Type B pancreatic cell (in vitro differentiated cells): ENCODE results near the gene DDX1. TPM values are rescaled to one million over a fixed set of nuclear protein-coding genes. Genes with fewer than 3 reads are reported as not detected.
"Not testable (repeated sequence)": the region's sequence is repeated elsewhere in the genome, so short reads cannot be mapped to it uniquely, and the experiment has no call there.

Experiments
- DNase-seq: peaks from one replicate; pipeline ENCODE4 v3.0.0; 2021; ENCODE audit warnings: mixed read lengths; ENCODE audit not compliant: unreplicated experiment; ENCODE audit errors: extremely low spot score
- H3K27ac Mint-ChIP-seq: 2 replicates; pipeline ENCODE4 v1.8.0; 2021; ENCODE audit warnings: mild to moderate bottlenecking, mixed read lengths
- H3K27me3 Mint-ChIP-seq: 2 replicates; pipeline ENCODE4 v1.8.0; 2021; ENCODE audit warnings: mixed read lengths
- H3K36me3 Mint-ChIP-seq: 2 replicates; pipeline ENCODE4 v1.8.0; 2021; ENCODE audit warnings: mixed read lengths
- H3K4me1 Mint-ChIP-seq: one replicate; pipeline ENCODE4 v1.8.0; 2021; ENCODE audit warnings: mixed read lengths; ENCODE audit not compliant: unreplicated experiment
- H3K4me3 Mint-ChIP-seq: 2 replicates; pipeline ENCODE4 v1.8.0; 2021; ENCODE audit warnings: mild to moderate bottlenecking, mixed read lengths
- H3K9me3 Mint-ChIP-seq: 2 replicates; pipeline ENCODE4 v1.8.0; 2021; ENCODE audit warnings: mixed read lengths
- CTCF ChIP-seq: fragments of 200-600 bp; sonication (generic); conservative IDR thresholded peaks from 2 replicates; pipeline ENCODE4 v1.5.0; 2021; ENCODE audit warnings: antibody characterized with exemption, mild to moderate bottlenecking
- total RNA-seq: library from RNA; stranded (reverse); gene quantifications from 2 replicates; pipeline ENCODE4 v1.2.1, GENCODE V29; 2021; ENCODE audit warnings: low replicate concordance

Gene DDX1
- total RNA-seq, 1 donor from 2014 or later: 111 TPM

GRCh38 chr2:15608392-15608761, 16.7 kb downstream of the DDX1 start:
- peaks cover 49% of the 10 kb centered on the region for H3K36me3 Mint-ChIP-seq

GRCh38 chr2:15609341-15610042, 17.8 kb downstream of the DDX1 start:
- TF ChIP-seq CTCF: no peak
- no peaks in the 10 kb centered on the region for H3K27me3 Mint-ChIP-seq
- peaks cover 50% of the 10 kb centered on the region for H3K36me3 Mint-ChIP-seq
- no peaks in the 10 kb centered on the region for H3K9me3 Mint-ChIP-seq
- H3K27ac Mint-ChIP-seq: no peak overlapping the region
- no peaks in the 10 kb centered on the region for H3K4me1 Mint-ChIP-seq
- DNase-seq: no peak
- no peak overlapping the region for H3K4me3 Mint-ChIP-seq

More at GRCh38 chr2:15608392-15608761, 16.7 kb downstream of the DDX1 start:
- no peaks in the 10 kb centered on the region for H3K27me3 Mint-ChIP-seq
- no peak for DNase-seq
- no peaks in the 10 kb centered on the region for H3K9me3 Mint-ChIP-seq
- H3K4me3 Mint-ChIP-seq: no peak overlapping the region
- no peak for TF ChIP-seq CTCF
- no peaks in the 10 kb centered on the region for H3K4me1 Mint-ChIP-seq
- no peak overlapping the region for H3K27ac Mint-ChIP-seq

GRCh38 chr2:15610430-15610952, 18.8 kb downstream of the DDX1 start:
- no peaks in the 10 kb centered on the region for H3K4me1 Mint-ChIP-seq
- H3K4me3 Mint-ChIP-seq: no peak overlapping the region
- H3K27me3 Mint-ChIP-seq: no peaks in the 10 kb centered on the region
- H3K9me3 Mint-ChIP-seq: no peaks in the 10 kb centered on the region
- H3K36me3 Mint-ChIP-seq: peaks cover 40% of the 10 kb centered on the region
- H3K27ac Mint-ChIP-seq: no peak overlapping the region
- DNase-seq: no peak
- TF ChIP-seq CTCF: no peak

- not testable (repeated sequence) for H3K4me1 Mint-ChIP-seq, H3K4me3 Mint-ChIP-seq, DNase-seq, H3K27ac Mint-ChIP-seq, H3K9me3 Mint-ChIP-seq, H3K27me3 Mint-ChIP-seq
- H3K36me3 Mint-ChIP-seq: peaks cover 36% of the 10 kb centered on the region
These were observed 20.4 kb downstream of the DDX1 start for GRCh38 chr2:15612101-15612500.

GRCh38 chr2:15613736-15614429, 22.2 kb downstream of the DDX1 start:
- no peak for TF ChIP-seq CTCF
- no peak overlapping the region for H3K4me3 Mint-ChIP-seq
- H3K4me1 Mint-ChIP-seq: no peaks in the 10 kb centered on the region
- no peak overlapping the region for H3K27ac Mint-ChIP-seq
- no peak for DNase-seq
- no peaks in the 10 kb centered on the region for H3K27me3 Mint-ChIP-seq
- no peaks in the 10 kb centered on the region for H3K9me3 Mint-ChIP-seq
- peaks cover 27% of the 10 kb centered on the region for H3K36me3 Mint-ChIP-seq
